Liver (tissue), 9 donors: ENCODE measurements around the gene INPP5F. TPM values are rescaled to one million over a fixed set of nuclear protein-coding genes. Genes with fewer than 3 reads are reported as not detected.

Experiments
- DNase-seq: peaks from one replicate; pipeline ENCODE4 v3.0.0-alpha.2; 2017; ENCODE audit warnings: low spot score
- H3K27ac ChIP-seq, 2 donors: one replicate each; pipeline ENCODE4 v1.7.0; 2013; ENCODE audit warnings: inconsistent platforms in 2 of 2, low read length in 2 of 2, control low read depth in 1 of 2, low read depth in 1 of 2, mild to moderate bottlenecking in 1 of 2
- H3K27me3 ChIP-seq, 4 donors: one replicate each; pipeline versions ENCODE4 v1.6.1 to v1.7.0; 2013; ENCODE audit warnings: low read length in 3 of 4, inconsistent platforms in 1 of 4, mild to moderate bottlenecking in 1 of 4, moderate library complexity in 1 of 4; ENCODE audit not compliant: control insufficient read depth in 4 of 4, insufficient read depth in 4 of 4
- H3K36me3 ChIP-seq, 4 donors: one replicate each; pipeline versions ENCODE4 v1.6.1 to v1.7.0; 2013; ENCODE audit warnings: low read length in 3 of 4, mild to moderate bottlenecking in 3 of 4, low read depth in 1 of 4, moderate library complexity in 1 of 4; ENCODE audit not compliant: control insufficient read depth in 4 of 4, insufficient read depth in 3 of 4
- H3K4me1 ChIP-seq, 4 donors: one replicate each; pipeline versions ENCODE4 v1.6.1 to v1.7.0; 2013; ENCODE audit warnings: low read length in 3 of 4, mild to moderate bottlenecking in 3 of 4, moderate library complexity in 1 of 4; ENCODE audit not compliant: control insufficient read depth in 4 of 4, insufficient read depth in 4 of 4
- H3K4me3 ChIP-seq, 3 donors: one replicate each; pipeline versions ENCODE4 v1.6.1 to v1.7.0; 2013; ENCODE audit warnings: low read length in 3 of 3, control low read depth in 1 of 3, low read depth in 1 of 3, mild to moderate bottlenecking in 1 of 3
- H3K9ac ChIP-seq, 2 donors: one replicate each; pipeline ENCODE4 v1.7.0; 2013; ENCODE audit warnings: low read length in 2 of 2, mild to moderate bottlenecking in 2 of 2, moderate library complexity in 2 of 2, control low read depth in 1 of 2, low read depth in 1 of 2
- H3K9me3 ChIP-seq, 4 donors: one replicate each; pipeline versions ENCODE4 v1.6.1 to v1.7.0; 2013; ENCODE audit warnings: low read length in 3 of 4; ENCODE audit not compliant: control insufficient read depth in 4 of 4
- EGR1 ChIP-seq, 2 donors: IDR thresholded peaks; 2 replicates each; pipeline ENCODE4 v1.6.1; 2016 to 2018; ENCODE audit warnings: antibody characterized with exemption in 2 of 2, low read depth in 2 of 2
- FOXA1 ChIP-seq: IDR thresholded peaks from 2 replicates; pipeline ENCODE4 v1.6.1; 2016; ENCODE audit warnings: antibody characterized with exemption
- FOXA2 ChIP-seq: IDR thresholded peaks from 2 replicates; pipeline ENCODE4 v1.6.1; 2016; ENCODE audit warnings: antibody characterized with exemption
- GABPA ChIP-seq, 2 donors: IDR thresholded peaks in 1 of 2; conservative IDR thresholded peaks in 1 of 2; 2 replicates each; pipeline ENCODE4 v1.6.1; 2016; ENCODE audit warnings: antibody characterized with exemption in 2 of 2, mild to moderate bottlenecking in 1 of 2, moderate library complexity in 1 of 2
- HNF4A ChIP-seq, 2 donors: conservative IDR thresholded peaks; 2 replicates each; pipeline ENCODE4 v1.6.1; 2016; ENCODE audit warnings: antibody characterized with exemption in 2 of 2, mild to moderate bottlenecking in 2 of 2
- HNF4G ChIP-seq: IDR thresholded peaks from 2 replicates; pipeline ENCODE4 v1.6.1; 2016; ENCODE audit warnings: antibody characterized with exemption
- JUND ChIP-seq, 2 donors: IDR thresholded peaks; 2 replicates each; pipeline ENCODE4 v1.6.1; 2016; ENCODE audit warnings: antibody characterized with exemption in 2 of 2
- NR2F2 ChIP-seq: IDR thresholded peaks from 2 replicates; pipeline ENCODE4 v1.6.1; 2016; ENCODE audit warnings: antibody characterized with exemption
- RAD21 ChIP-seq, 2 donors: IDR thresholded peaks; 2 replicates each; pipeline ENCODE4 v1.6.1; 2016; ENCODE audit warnings: antibody characterized with exemption in 2 of 2, mild to moderate bottlenecking in 2 of 2
- REST ChIP-seq: IDR thresholded peaks from 2 replicates; pipeline ENCODE4 v1.6.1; 2016; ENCODE audit warnings: antibody characterized with exemption, mild to moderate bottlenecking
- RXRA ChIP-seq, 2 donors: IDR thresholded peaks; 2 replicates each; pipeline ENCODE4 v1.6.1; 2017 to 2018; ENCODE audit warnings: antibody characterized with exemption in 2 of 2, mild to moderate bottlenecking in 1 of 2
- SP1 ChIP-seq: IDR thresholded peaks from 2 replicates; pipeline ENCODE4 v1.6.1; 2018; ENCODE audit warnings: antibody characterized with exemption, mild to moderate bottlenecking
- TAF1 ChIP-seq: conservative IDR thresholded peaks from 2 replicates; pipeline ENCODE4 v1.6.1; 2016; ENCODE audit warnings: antibody characterized with exemption, mild to moderate bottlenecking
- YY1 ChIP-seq: IDR thresholded peaks from 2 replicates; pipeline ENCODE4 v1.6.1; 2016; ENCODE audit warnings: antibody characterized with exemption, mild to moderate bottlenecking
- WGBS: extraction: QIAGEN DNeasy Blood & Tissue Kit; methylation state at CpG from one replicate; pipeline ENCODE4 v1.1.7; 2013; 5-methylcytosine and 5-hydroxymethylcytosine counted together
- polyA plus RNA-seq, 2 donors: library from polyadenylated mRNA; stranded (reverse) in 1 of 2; unstranded in 1 of 2; fragments of 200-250 nt in 1 of 2; fragments of >200 nt in 1 of 2; fragmentation: Nextera tagmentation in 1 of 2; extraction: Ambion mirVana in 1 of 2; gene quantifications; one replicate each; pipeline versions ENCODE4 v1.2.1 to v1.2.3, GENCODE V29; 2013 to 2015
- total RNA-seq, 2 donors: library from RNA; depleted of rRNA; stranded (reverse); fragments of >200 nt; gene quantifications; one replicate each; pipeline ENCODE4 v1.2.3, GENCODE V29; 2014
- TF ChIP-seq, protein P1 (sequence below): IDR thresholded peaks from 2 replicates; pipeline ENCODE4 v1.6.1; 2016; ENCODE audit warnings: antibody characterized with exemption
- TF ChIP-seq, protein P2 (sequence below): IDR thresholded peaks from 2 replicates; pipeline ENCODE4 v1.6.1; 2016; ENCODE audit warnings: antibody characterized with exemption
- TF ChIP-seq, protein P3 (sequence below): fragments of 150-350 bp; IDR thresholded peaks from 2 replicates; pipeline ENCODE4 v1.5.1; 2017; ENCODE audit warnings: improper control_type of control experiment, low read depth, low read length; ENCODE audit not compliant: missing input control
- TF ChIP-seq, protein P4 (sequence below): IDR thresholded peaks from 2 replicates; pipeline ENCODE4 v1.6.1; 2016; ENCODE audit warnings: antibody characterized with exemption
- donor health status: healthy.
- donor health status: healthy.
- donor health status: healthy.
- donor health status: healthy.
- donor health status: healthy.

Gene INPP5F
- total and polyA plus RNA-seq, 4 donors = 1.1 to 8.1 (median 2.1) TPM

GRCh38 chr10:119735451-119735850 is 9.6 kb downstream of the INPP5F start:
- Histone ChIP-seq H3K36me3 (no peaks in the 10 kb centered on the region), H3K27me3 (no peaks in the 10 kb centered on the region), H3K4me1 (no peaks in the 10 kb centered on the region), H3K9ac (no peak overlapping the region), H3K4me3 (no peak overlapping the region), H3K9me3 (no peaks in the 10 kb centered on the region), H3K27ac (no peak overlapping the region)
- no peak for TF ChIP-seq SP1
- TF ChIP-seq NR2F2 = no peak
- TF ChIP-seq, protein P1, sequence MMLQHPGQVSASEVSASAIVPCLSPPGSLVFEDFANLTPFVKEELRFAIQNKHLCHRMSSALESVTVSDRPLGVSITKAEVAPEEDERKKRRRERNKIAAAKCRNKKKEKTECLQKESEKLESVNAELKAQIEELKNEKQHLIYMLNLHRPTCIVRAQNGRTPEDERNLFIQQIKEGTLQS = no peak
- TF ChIP-seq RAD21 (IDR thresholded peaks at IDR 0.05) = no peak
- TF ChIP-seq, protein P2, sequence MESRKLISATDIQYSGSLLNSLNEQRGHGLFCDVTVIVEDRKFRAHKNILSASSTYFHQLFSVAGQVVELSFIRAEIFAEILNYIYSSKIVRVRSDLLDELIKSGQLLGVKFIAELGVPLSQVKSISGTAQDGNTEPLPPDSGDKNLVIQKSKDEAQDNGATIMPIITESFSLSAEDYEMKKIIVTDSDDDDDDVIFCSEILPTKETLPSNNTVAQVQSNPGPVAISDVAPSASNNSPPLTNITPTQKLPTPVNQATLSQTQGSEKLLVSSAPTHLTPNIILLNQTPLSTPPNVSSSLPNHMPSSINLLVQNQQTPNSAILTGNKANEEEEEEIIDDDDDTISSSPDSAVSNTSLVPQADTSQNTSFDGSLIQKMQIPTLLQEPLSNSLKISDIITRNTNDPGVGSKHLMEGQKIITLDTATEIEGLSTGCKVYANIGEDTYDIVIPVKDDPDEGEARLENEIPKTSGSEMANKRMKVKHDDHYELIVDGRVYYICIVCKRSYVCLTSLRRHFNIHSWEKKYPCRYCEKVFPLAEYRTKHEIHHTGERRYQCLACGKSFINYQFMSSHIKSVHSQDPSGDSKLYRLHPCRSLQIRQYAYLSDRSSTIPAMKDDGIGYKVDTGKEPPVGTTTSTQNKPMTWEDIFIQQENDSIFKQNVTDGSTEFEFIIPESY = no peak
- no peak for TF ChIP-seq RXRA (IDR thresholded peaks at IDR 0.05)
- TF ChIP-seq GABPA (IDR thresholded peaks at IDR 0.05 in 1 of 2, conservative IDR thresholded peaks at IDR 0.05 in 1 of 2) = no peak
- TF ChIP-seq JUND (IDR thresholded peaks at IDR 0.05) = no peak
- TF ChIP-seq, protein P3, sequence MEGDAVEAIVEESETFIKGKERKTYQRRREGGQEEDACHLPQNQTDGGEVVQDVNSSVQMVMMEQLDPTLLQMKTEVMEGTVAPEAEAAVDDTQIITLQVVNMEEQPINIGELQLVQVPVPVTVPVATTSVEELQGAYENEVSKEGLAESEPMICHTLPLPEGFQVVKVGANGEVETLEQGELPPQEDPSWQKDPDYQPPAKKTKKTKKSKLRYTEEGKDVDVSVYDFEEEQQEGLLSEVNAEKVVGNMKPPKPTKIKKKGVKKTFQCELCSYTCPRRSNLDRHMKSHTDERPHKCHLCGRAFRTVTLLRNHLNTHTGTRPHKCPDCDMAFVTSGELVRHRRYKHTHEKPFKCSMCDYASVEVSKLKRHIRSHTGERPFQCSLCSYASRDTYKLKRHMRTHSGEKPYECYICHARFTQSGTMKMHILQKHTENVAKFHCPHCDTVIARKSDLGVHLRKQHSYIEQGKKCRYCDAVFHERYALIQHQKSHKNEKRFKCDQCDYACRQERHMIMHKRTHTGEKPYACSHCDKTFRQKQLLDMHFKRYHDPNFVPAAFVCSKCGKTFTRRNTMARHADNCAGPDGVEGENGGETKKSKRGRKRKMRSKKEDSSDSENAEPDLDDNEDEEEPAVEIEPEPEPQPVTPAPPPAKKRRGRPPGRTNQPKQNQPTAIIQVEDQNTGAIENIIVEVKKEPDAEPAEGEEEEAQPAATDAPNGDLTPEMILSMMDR = no peak
- no peak for TF ChIP-seq TAF1
- no peak for TF ChIP-seq REST
- no peak for TF ChIP-seq HNF4A (conservative IDR thresholded peaks at IDR 0.05)
- TF ChIP-seq FOXA1 = no peak
- TF ChIP-seq EGR1 (IDR thresholded peaks at IDR 0.05; ENCODE audit: low read depth in 2 of 2) = no peak
- no peak for TF ChIP-seq YY1
- no peak for TF ChIP-seq FOXA2
- TF ChIP-seq, protein P4, sequence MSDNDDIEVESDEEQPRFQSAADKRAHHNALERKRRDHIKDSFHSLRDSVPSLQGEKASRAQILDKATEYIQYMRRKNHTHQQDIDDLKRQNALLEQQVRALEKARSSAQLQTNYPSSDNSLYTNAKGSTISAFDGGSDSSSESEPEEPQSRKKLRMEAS = no peak
- TF ChIP-seq HNF4G = no peak
- DNase-seq = no peak
- 95% methylated on average over 3 of the region's 3 CpGs for WGBS
